SJCRH30 (cell line): ENCODE results near the gene DISP3. TPM values are rescaled to one million over a fixed set of nuclear protein-coding genes. Genes with fewer than 3 reads are reported as not detected.
A peak's percentile ranks its signal among the peaks of the same experiment; 100 is the strongest.

Source experiments
- DNase-seq, 2 experiments: peaks; one replicate each; pipeline ENCODE4 v3.0.0-alpha.2; 2015 to 2020
- H3K27ac ChIP-seq: fragments of 250-450 bp; sonication (Bioruptor Pico); 2 replicates; pipeline ENCODE4 v1.5.1; 2020; ENCODE audit warnings: mild to moderate bottlenecking, moderate library complexity
- H3K27me3 ChIP-seq: fragments of 250-450 bp; sonication (Bioruptor Pico); 2 replicates; pipeline ENCODE4 v1.5.1; 2020; ENCODE audit warnings: mild to moderate bottlenecking, moderate library complexity
- H3K36me3 ChIP-seq: fragments of 250-450 bp; sonication (Bioruptor Pico); 2 replicates; pipeline ENCODE4 v1.5.1; 2020; ENCODE audit warnings: mild to moderate bottlenecking, moderate library complexity
- H3K4me1 ChIP-seq: fragments of 250-450 bp; sonication (Bioruptor Pico); 2 replicates; pipeline ENCODE4 v1.5.1; 2020; ENCODE audit warnings: mild to moderate bottlenecking, moderate library complexity
- H3K4me3 ChIP-seq: fragments of 250-450 bp; sonication (Bioruptor Pico); 2 replicates; pipeline ENCODE4 v1.5.1; 2020; ENCODE audit warnings: mild to moderate bottlenecking, moderate library complexity
- H3K9me3 ChIP-seq: fragments of 250-450 bp; sonication (Bioruptor Pico); replicated peaks from 2 replicates; pipeline ENCODE4 v1.5.1; 2020; ENCODE audit warnings: mild to moderate bottlenecking, moderate library complexity
- total RNA-seq: library from RNA; depleted of rRNA; stranded (reverse); fragments of >200 nt; shearing (Covaris generic); gene quantifications from 2 replicates; pipeline ENCODE4 v1.2.3, GENCODE V29; 2014; rRNA removed

Gene DISP3, protein sequence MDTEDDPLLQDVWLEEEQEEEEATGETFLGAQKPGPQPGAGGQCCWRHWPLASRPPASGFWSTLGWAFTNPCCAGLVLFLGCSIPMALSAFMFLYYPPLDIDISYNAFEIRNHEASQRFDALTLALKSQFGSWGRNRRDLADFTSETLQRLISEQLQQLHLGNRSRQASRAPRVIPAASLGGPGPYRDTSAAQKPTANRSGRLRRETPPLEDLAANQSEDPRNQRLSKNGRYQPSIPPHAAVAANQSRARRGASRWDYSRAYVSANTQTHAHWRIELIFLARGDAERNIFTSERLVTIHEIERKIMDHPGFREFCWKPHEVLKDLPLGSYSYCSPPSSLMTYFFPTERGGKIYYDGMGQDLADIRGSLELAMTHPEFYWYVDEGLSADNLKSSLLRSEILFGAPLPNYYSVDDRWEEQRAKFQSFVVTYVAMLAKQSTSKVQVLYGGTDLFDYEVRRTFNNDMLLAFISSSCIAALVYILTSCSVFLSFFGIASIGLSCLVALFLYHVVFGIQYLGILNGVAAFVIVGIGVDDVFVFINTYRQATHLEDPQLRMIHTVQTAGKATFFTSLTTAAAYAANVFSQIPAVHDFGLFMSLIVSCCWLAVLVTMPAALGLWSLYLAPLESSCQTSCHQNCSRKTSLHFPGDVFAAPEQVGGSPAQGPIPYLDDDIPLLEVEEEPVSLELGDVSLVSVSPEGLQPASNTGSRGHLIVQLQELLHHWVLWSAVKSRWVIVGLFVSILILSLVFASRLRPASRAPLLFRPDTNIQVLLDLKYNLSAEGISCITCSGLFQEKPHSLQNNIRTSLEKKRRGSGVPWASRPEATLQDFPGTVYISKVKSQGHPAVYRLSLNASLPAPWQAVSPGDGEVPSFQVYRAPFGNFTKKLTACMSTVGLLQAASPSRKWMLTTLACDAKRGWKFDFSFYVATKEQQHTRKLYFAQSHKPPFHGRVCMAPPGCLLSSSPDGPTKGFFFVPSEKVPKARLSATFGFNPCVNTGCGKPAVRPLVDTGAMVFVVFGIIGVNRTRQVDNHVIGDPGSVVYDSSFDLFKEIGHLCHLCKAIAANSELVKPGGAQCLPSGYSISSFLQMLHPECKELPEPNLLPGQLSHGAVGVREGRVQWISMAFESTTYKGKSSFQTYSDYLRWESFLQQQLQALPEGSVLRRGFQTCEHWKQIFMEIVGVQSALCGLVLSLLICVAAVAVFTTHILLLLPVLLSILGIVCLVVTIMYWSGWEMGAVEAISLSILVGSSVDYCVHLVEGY (N-terminal part only)
- 1.9 and 2.1 TPM in 2 replicates for total RNA-seq

GRCh38 chr1:11478571-11479374, at the start of gene DISP3:
TSS of gene DISP3 (plus strand) at chr1:11479155. CDS start at chr1:11500993, 21,838 bp downstream.
- DNase-seq = peak; percentile 93 to 94
- H3K4me1 ChIP-seq = peaks cover 2% of the 10 kb centered on the region; the same call in 1 of the 2 replicates
- H3K27ac ChIP-seq = peak within 1 kb of the TSS; percentile 89
- peak within 1 kb of the TSS; percentile 65 for H3K4me3 ChIP-seq
- H3K36me3 ChIP-seq = no peaks in the 10 kb centered on the region
- H3K27me3 ChIP-seq = 0 out of 2 replicates have a peak, but pooled peaks cover 3% of the 10 kb centered on the region
- H3K9me3 ChIP-seq = no peaks in the 10 kb centered on the region

- Histone ChIP-seq H3K4me3 (no peak overlapping the region), H3K4me1 (no peaks in the 10 kb centered on the region), H3K27ac (no peak overlapping the region), H3K9me3 (no peaks in the 10 kb centered on the region), H3K27me3 (peaks cover 5% of the 10 kb centered on the region; the same call in 1 of the 2 replicates), H3K36me3 (no peaks in the 10 kb centered on the region)
- no peak for DNase-seq
Observed at GRCh38 chr1:11429226-11429625, 49.7 kb upstream of the DISP3 start.

- Histone ChIP-seq H3K27ac (no peak overlapping the region), H3K4me1 (no peaks in the 10 kb centered on the region), H3K27me3 (peaks cover 7% of the 10 kb centered on the region), H3K9me3 (no peaks in the 10 kb centered on the region), H3K4me3 (no peak overlapping the region), H3K36me3 (no peaks in the 10 kb centered on the region)
- DNase-seq = no peak
Observed at GRCh38 chr1:11429935-11430334, 49.0 kb upstream of the DISP3 start.

GRCh38 chr1:11431941-11432507, 46.9 kb upstream of the DISP3 start:
- Histone ChIP-seq H3K4me3 (no peak overlapping the region), H3K27ac (no peak overlapping the region), H3K9me3 (no peaks in the 10 kb centered on the region), H3K36me3 (no peaks in the 10 kb centered on the region), H3K4me1 (no peaks in the 10 kb centered on the region), H3K27me3 (peaks cover 20% of the 10 kb centered on the region)
- no peak for DNase-seq

DNA sequence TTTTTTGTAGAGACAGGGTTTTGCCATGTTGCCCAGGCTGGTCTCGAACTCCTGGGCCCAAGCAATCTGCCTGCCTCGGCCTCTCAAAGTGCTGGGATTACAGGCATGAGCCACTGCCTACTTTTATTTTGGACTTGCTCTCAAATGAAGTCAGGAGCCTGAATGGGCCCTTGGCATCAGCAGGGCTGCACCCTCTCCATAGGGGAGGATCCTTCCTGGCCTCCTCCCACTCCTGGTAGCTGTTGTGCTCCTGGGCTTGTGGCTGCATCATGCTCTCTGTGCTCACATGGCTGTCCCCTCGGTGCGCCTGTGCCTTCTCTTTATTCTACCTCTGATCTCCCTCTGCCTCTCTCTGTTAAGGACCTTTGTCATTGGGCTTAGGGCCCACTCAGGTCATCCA, 46.4 kb upstream of the DISP3 start:
- Histone ChIP-seq H3K27me3 (peaks cover 20% of the 10 kb centered on the region), H3K36me3 (no peaks in the 10 kb centered on the region), H3K9me3 (no peaks in the 10 kb centered on the region), H3K4me3 (no peak overlapping the region), H3K27ac (no peak overlapping the region), H3K4me1 (no peaks in the 10 kb centered on the region)
- no peak for DNase-seq

DNA sequence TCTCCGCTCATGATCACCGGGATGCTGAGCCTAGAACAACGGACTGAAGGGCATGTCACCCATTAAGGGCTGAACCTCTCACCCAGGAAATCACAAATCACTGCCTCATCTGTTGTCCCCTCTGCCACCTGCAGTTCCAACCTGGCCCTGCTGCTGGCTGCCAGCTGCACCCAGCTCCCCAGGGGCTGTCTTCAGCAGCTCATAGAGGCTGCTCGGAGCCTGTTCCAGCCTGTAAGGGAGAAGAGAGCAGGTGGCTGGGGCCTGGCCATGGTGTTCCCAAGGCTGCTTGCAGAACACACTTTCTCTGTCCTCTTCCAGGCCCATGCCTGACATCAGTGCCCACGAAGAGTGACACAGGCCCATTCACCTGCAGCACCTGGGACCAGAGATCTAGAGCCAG, 44.5 kb upstream of the DISP3 start:
- Histone ChIP-seq H3K36me3 (no peaks in the 10 kb centered on the region), H3K4me3 (no peak overlapping the region), H3K27me3 (peaks cover 33% of the 10 kb centered on the region), H3K9me3 (no peaks in the 10 kb centered on the region), H3K4me1 (no peaks in the 10 kb centered on the region), H3K27ac (no peak overlapping the region)
- DNase-seq = no peak

- Histone ChIP-seq H3K36me3 (no peaks in the 10 kb centered on the region), H3K4me3 (no peak overlapping the region), H3K4me1 (no peaks in the 10 kb centered on the region), H3K27me3 (peaks cover 33% of the 10 kb centered on the region), H3K9me3 (no peaks in the 10 kb centered on the region), H3K27ac (no peak overlapping the region)
- DNase-seq = no peak
Observed at GRCh38 chr1:11434926-11435325, 44.0 kb upstream of the DISP3 start.

- peaks cover 52% of the 10 kb centered on the region for H3K27me3 ChIP-seq
- H3K27ac ChIP-seq = no peak overlapping the region
- no peaks in the 10 kb centered on the region for H3K36me3 ChIP-seq
- no peaks in the 10 kb centered on the region for H3K4me1 ChIP-seq
- no peak for DNase-seq
- H3K9me3 ChIP-seq = no peaks in the 10 kb centered on the region
- no peak overlapping the region for H3K4me3 ChIP-seq
Observed at GRCh38 chr1:11438996-11439395, 40.0 kb upstream of the DISP3 start.

DNA sequence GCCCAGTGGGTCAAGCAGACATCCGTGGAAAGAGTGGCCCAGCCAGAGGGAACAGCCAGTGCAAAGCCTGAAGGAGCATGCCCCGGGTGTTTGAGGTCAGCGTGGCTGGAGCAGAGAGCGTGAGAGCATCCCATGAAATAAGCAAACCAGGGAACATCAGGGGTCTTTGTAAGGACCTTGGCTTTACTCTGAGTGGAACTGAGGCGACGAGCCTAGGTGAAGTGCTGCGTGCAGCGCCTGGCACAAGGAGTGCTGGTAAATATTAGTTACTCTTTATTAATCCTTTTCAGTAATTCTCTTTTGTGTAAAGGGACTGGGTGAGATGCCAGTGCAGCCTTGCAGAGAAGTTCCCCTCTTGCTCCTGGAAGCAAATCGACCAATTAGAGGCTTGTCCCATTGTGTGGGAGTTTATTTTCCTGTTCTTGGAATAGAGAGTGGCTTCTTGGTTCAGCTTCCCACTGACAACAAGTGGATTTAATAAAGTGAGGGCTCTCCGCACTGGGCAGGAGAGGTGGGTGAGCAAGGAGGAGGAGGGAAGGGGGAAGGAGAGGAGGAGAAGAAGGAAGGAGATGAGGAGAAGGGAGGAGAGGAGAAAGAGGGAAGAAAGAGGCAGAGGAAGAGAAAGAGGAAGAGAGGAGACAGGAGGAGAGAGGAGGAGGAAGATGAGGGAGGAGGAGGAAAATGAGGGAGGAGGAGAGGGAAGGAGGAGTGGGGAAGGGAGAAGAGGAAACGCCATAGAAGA, 37.6 kb upstream of the DISP3 start:
- peaks cover 43% of the 10 kb centered on the region for H3K27me3 ChIP-seq
- H3K4me3 ChIP-seq = no peak overlapping the region
- H3K9me3 ChIP-seq = no peaks in the 10 kb centered on the region
- no peaks in the 10 kb centered on the region for H3K4me1 ChIP-seq
- no peaks in the 10 kb centered on the region for H3K36me3 ChIP-seq
- no peak for DNase-seq
- H3K27ac ChIP-seq = no peak overlapping the region

DNA sequence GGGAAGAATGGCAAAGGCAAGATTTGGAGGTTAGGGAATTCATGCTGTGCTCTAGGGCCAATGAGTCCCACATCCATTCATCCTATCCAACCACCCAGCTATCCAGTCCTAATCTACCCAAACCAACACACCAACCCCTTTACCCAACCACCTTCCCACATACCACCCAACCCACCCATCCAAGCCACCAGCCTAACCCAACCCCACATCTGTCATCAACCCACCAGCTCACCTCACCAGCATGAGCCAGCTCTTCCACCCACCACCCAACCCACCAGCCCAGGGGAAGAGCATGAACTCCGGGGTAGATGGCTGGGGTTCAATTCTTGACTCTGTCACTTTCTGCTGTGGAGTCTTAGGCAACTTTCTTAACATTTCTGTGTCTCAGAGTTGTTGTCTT, 35.9 kb upstream of the DISP3 start:
- Histone ChIP-seq H3K36me3 (no peaks in the 10 kb centered on the region), H3K27ac (no peak overlapping the region), H3K27me3 (peaks cover 43% of the 10 kb centered on the region), H3K4me3 (no peak overlapping the region), H3K9me3 (no peaks in the 10 kb centered on the region), H3K4me1 (no peaks in the 10 kb centered on the region)
- DNase-seq = no peak

- no peak for DNase-seq
- no peaks in the 10 kb centered on the region for H3K9me3 ChIP-seq
Observed at GRCh38 chr1:11443961-11444658, 34.8 kb upstream of the DISP3 start.

DNA sequence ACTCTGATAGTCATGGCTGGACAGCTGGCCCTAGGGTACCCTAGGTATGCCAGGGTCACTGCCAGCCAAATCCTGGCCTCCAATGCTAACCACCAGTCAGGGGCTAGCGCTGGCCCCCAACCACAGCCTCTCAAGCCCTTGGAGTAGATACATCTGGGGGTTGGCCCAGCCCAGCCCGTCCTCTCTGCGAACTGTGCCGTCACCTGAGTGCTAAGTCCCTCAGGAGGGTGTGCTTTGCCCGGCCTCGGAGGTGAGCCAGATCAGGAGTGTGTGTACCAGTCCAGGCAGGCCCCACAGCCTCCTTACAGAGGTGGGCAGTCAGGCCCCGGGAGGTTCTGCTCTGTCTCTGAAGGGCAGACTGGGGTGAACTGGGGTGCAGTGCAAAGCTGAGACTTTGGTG, 34.0 kb upstream of the DISP3 start:
- Histone ChIP-seq H3K4me3 (no peak overlapping the region), H3K27ac (no peak overlapping the region), H3K4me1 (no peaks in the 10 kb centered on the region), H3K27me3 (peaks cover 38% of the 10 kb centered on the region), H3K9me3 (no peaks in the 10 kb centered on the region), H3K36me3 (no peaks in the 10 kb centered on the region)
- DNase-seq = no peak

More at GRCh38 chr1:11443961-11444658, 34.8 kb upstream of the DISP3 start:
- peaks cover 38% of the 10 kb centered on the region for H3K27me3 ChIP-seq
- no peaks in the 10 kb centered on the region for H3K36me3 ChIP-seq
- H3K4me3 ChIP-seq = no peak overlapping the region
- H3K27ac ChIP-seq = no peak overlapping the region
- no peaks in the 10 kb centered on the region for H3K4me1 ChIP-seq

- no peak for DNase-seq
- Histone ChIP-seq H3K27ac (no peak overlapping the region), H3K36me3 (no peaks in the 10 kb centered on the region), H3K9me3 (no peaks in the 10 kb centered on the region), H3K4me1 (no peaks in the 10 kb centered on the region), H3K27me3 (peaks cover 31% of the 10 kb centered on the region), H3K4me3 (no peak overlapping the region)
Observed at GRCh38 chr1:11447903-11448302, 31.1 kb upstream of the DISP3 start.
